Measurements from ENCODE around the gene ATXN1. TPM values are rescaled to one million over a fixed set of nuclear protein-coding genes. Genes with fewer than 3 reads are reported as not detected.
A peak's percentile ranks its signal among the peaks of the same experiment; 100 is the strongest.

The ATXN1 gene
- total RNA-seq, 1 donor from 2014 or later, result 59.8 TPM

DNA sequence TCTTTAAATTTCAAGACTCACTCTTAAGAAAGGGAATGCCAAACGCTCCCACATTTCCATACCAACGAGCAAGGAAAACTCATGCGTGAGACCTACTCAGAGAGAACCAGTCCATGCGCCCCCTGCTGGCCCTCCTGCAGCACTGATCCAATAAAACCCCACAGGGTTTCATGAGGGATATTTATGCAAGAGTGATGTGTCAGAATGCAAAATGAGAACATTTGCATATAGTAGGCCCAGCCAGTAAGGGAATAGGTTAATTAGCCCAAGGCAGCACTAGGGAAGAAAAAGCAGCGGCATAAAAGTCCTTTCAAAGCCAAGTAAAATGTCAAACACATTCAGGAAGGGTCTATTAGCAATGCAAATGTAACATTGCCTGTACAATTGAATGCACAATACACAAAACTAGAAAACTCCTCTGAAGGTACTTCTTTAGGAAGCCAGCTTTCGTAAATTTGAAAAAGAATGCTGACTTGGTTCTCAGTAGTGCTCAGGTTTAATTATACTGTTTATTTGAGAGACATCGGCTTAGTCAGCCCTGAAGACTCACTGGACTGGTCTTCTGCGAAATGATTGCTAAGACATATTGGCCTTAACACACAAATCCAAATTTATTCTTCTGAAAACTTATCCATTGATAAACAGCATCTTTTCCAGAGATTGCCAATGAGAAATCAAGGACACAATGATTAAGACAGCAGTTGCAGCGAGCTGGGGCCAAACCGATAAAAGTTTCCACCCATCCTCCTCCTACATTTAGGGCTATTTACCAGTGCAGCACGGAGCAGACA is 429.7 kb downstream of the ATXN1 start:
- no peaks in the 10 kb centered on the region for H3K9me3 Mint-ChIP-seq
- TF ChIP-seq CTCF (IDR thresholded peaks at IDR 0.05), result peak; percentile 93
- DNase-seq, result peak; percentile 38
- H3K27ac Mint-ChIP-seq, result no peak overlapping the region
- H3K4me1 Mint-ChIP-seq, result peaks cover 11% of the 10 kb centered on the region
- H3K27me3 Mint-ChIP-seq, result no peaks in the 10 kb centered on the region
- ATAC-seq (ENCODE audit: low read depth), result peak; percentile 60
- peaks cover 9% of the 10 kb centered on the region for H3K36me3 Mint-ChIP-seq (ENCODE audit: low read depth)
- no peak overlapping the region for H3K4me3 Mint-ChIP-seq
- CTCF ChIA-PET, result interaction anchor here (0.6 to 4.7 kb wide), 37 partner anchors 9 to 634 kb away, joined by 3 to 69 read pairs (median 4); partner anchors contain the start of genes ATXN1 and GMPR
- POLR2A ChIA-PET, result interaction anchor here (0.6 to 1.7 kb wide), 9 partner anchors 9 to 439 kb away, joined by 3 to 12 read pairs (median 4); partner anchors contain the start of gene ATXN1
- intact Hi-C loops (cut with micrococcal nuclease), result loop anchor here (1.0 to 5.0 kb wide), 15 partner anchors 9 to 755 kb away; partner anchors contain the start of gene ATXN1

- peak overlapping the region; percentile 0 for H3K27ac Mint-ChIP-seq
- ChIA-PET CTCF (no interaction called here), POLR2A (no interaction called here)
- H3K36me3 Mint-ChIP-seq (ENCODE audit: low read depth), result peaks cover 12% of the 10 kb centered on the region
- DNase-seq, result no peak
- intact Hi-C loops (cut with micrococcal nuclease), result no loop called here
- H3K9me3 Mint-ChIP-seq, result no peaks in the 10 kb centered on the region
- no peaks in the 10 kb centered on the region for H3K27me3 Mint-ChIP-seq
- TF ChIP-seq CTCF (IDR thresholded peaks at IDR 0.05), result no peak
- no peak for ATAC-seq (ENCODE audit: low read depth)
- H3K4me1 Mint-ChIP-seq, result peaks cover 11% of the 10 kb centered on the region
- no peak overlapping the region for H3K4me3 Mint-ChIP-seq
These were observed 432.0 kb downstream of the ATXN1 start for GRCh38 chr6:16329233-16329632.

GRCh38 chr6:16327777-16328325 is 433.4 kb downstream of the ATXN1 start:
- ChIA-PET POLR2A (no interaction called here), CTCF (no interaction called here)
- Mint-ChIP-seq H3K27me3 (no peaks in the 10 kb centered on the region), H3K4me1 (peaks cover 18% of the 10 kb centered on the region), H3K36me3 (ENCODE audit: low read depth) (peaks cover 12% of the 10 kb centered on the region), H3K4me3 (no peak overlapping the region), H3K9me3 (no peaks in the 10 kb centered on the region), H3K27ac (no peak overlapping the region)
- no peak for TF ChIP-seq CTCF (IDR thresholded peaks at IDR 0.05)
- intact Hi-C loops (cut with micrococcal nuclease), result no loop called here
- no peak for DNase-seq
- ATAC-seq (ENCODE audit: low read depth), result no peak

- ChIA-PET CTCF (no interaction called here), POLR2A (no interaction called here)
- ATAC-seq (ENCODE audit: low read depth), result no peak
- no peak for DNase-seq
- H3K27ac Mint-ChIP-seq, result no peak overlapping the region
- peaks cover 24% of the 10 kb centered on the region for H3K4me1 Mint-ChIP-seq
- no peaks in the 10 kb centered on the region for H3K27me3 Mint-ChIP-seq
- H3K4me3 Mint-ChIP-seq, result no peak overlapping the region
- peaks cover 12% of the 10 kb centered on the region for H3K36me3 Mint-ChIP-seq (ENCODE audit: low read depth)
- intact Hi-C loops (cut with micrococcal nuclease), result no loop called here
- H3K9me3 Mint-ChIP-seq, result no peaks in the 10 kb centered on the region
- no peak for TF ChIP-seq CTCF (IDR thresholded peaks at IDR 0.05)
These were observed 434.1 kb downstream of the ATXN1 start for GRCh38 chr6:16326971-16327776.

- ATAC-seq (ENCODE audit: low read depth) (no peak), DNase-seq (no peak)
- peaks cover 12% of the 10 kb centered on the region for H3K36me3 Mint-ChIP-seq (ENCODE audit: low read depth)
- ChIA-PET POLR2A (no interaction called here), CTCF (no interaction called here)
- TF ChIP-seq CTCF (IDR thresholded peaks at IDR 0.05), result no peak
- intact Hi-C loops (cut with micrococcal nuclease), result no loop called here
- H3K27me3 Mint-ChIP-seq, result no peaks in the 10 kb centered on the region
- H3K27ac Mint-ChIP-seq, result no peak overlapping the region
- peaks cover 28% of the 10 kb centered on the region for H3K4me1 Mint-ChIP-seq
- no peaks in the 10 kb centered on the region for H3K9me3 Mint-ChIP-seq
- H3K4me3 Mint-ChIP-seq, result no peak overlapping the region
These were observed 434.7 kb downstream of the ATXN1 start for GRCh38 chr6:16326531-16326930.

Measured in activated B cell treated with CpG ODN at 0.5 μM for 24 hours (primary cell).